ENCODE measurements around the gene ALX4.

DNA sequence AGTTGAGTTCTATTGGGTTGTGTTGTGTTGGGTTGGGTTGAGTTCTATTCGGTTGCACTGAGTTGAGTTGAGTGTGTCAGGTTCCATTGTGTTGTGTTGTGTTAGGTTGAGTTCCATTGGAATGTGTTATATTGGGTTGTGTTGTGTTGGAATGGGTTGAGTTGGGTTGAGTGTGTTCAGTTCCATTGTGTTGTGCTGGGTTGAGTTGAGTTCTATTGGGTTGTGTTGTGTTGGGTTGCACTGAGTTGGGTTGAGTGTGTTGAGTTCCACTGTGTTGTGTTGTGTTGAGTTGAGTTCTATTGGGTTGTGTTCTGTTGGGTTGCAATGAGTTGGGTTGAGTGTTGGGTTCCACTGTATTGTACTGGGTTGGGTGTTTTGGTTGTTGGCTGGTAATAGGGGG, 35.5 kb downstream of the ALX4 start:
- TF ChIP-seq POLR2A (IDR thresholded peaks at IDR 0.05; ENCODE audit: low read length) (no peak), GATA1 (IDR thresholded peaks at IDR 0.05; ENCODE audit: low read depth, low read length) (no peak)

Measured in erythroblast (primary cell).